ENCODE measurements around the gene EIF1AX. TPM values are rescaled to one million over a fixed set of nuclear protein-coding genes. Genes with fewer than 3 reads are reported as not detected.

EIF1AX gene
- total and polyA plus RNA-seq, 4 donors, result 19.1 to 89.0 (median 22.6) TPM

DNA sequence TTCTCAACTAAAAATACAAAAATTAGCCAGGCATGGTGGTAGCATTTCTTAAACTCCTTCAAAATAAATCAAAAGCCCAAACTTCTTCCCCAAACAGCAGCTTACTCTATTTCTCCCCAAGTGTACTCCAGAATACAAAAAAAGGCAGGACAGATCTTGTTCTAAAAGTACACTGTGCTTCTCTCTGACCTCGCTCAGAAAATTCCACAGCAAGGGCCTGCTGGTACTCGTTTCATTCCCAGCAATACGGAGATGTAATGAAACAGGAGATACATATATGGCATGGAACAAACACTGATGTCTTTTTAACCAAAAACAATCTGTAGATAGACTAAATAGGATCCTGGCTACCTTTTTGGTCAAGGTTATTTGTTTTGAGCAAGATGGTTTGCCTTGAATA lies 50.1 kb downstream of the EIF1AX start:
- Histone ChIP-seq H3K36me3 (ENCODE audit: control insufficient read depth in 4 of 4, insufficient read depth in 3 of 4, low read depth in 1 of 4, low read length in 3 of 4) (no peaks in the 10 kb centered on the region), H3K9me3 (ENCODE audit: control insufficient read depth in 4 of 4, low read length in 3 of 4) (no peaks in the 10 kb centered on the region), H3K4me1 (ENCODE audit: control insufficient read depth in 4 of 4, insufficient read depth in 4 of 4, low read length in 3 of 4) (no peaks in the 10 kb centered on the region), H3K9ac (ENCODE audit: low read depth in 1 of 2, low read length in 2 of 2) (no peak overlapping the region), H3K27ac (ENCODE audit: low read depth in 1 of 2, low read length in 2 of 2) (no peak overlapping the region), H3K4me3 (ENCODE audit: low read depth in 1 of 3, low read length in 3 of 3) (no peak overlapping the region), H3K27me3 (ENCODE audit: control insufficient read depth in 4 of 4, insufficient read depth in 4 of 4, low read length in 3 of 4) (no peaks in the 10 kb centered on the region)
- TF ChIP-seq RAD21 (IDR thresholded peaks at IDR 0.05) (no peak), GABPA (IDR thresholded peaks at IDR 0.05 in 1 of 2, conservative IDR thresholded peaks at IDR 0.05 in 1 of 2) (no peak), EGR1 (IDR thresholded peaks at IDR 0.05; ENCODE audit: low read depth in 2 of 2) (no peak), HNF4A (conservative IDR thresholded peaks at IDR 0.05) (no peak), RXRA (IDR thresholded peaks at IDR 0.05) (no peak)
- TF ChIP-seq, protein P1, sequence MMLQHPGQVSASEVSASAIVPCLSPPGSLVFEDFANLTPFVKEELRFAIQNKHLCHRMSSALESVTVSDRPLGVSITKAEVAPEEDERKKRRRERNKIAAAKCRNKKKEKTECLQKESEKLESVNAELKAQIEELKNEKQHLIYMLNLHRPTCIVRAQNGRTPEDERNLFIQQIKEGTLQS (IDR thresholded peaks at IDR 0.05), result no peak
- DNase-seq (ENCODE audit: low spot score), result no peak
- WGBS, result 92% methylated on average over 3 of the region's 3 CpGs

DNA sequence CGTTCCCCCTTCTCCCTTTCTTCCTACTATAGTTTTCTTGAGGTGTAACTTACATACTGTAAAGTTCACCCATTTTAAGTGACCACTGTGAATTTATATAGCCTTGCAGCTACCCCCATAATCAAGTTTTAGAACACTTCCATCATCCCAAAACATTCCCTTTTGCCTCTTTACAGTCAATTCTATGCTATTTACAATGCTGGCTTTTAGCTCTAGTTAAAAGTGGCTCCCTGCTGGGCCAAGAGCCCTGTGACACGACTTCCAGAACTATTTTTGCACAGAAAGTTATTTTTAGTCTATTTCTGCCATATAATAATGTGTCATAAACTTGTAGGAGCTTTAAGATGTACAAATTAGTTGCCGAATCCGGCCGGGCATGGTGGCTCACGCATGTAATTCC lies 51.8 kb downstream of the EIF1AX start:
- H3K27ac ChIP-seq (ENCODE audit: low read depth in 1 of 2, low read length in 2 of 2), result no peak overlapping the region
- H3K4me3 ChIP-seq (ENCODE audit: low read depth in 1 of 3, low read length in 3 of 3), result no peak overlapping the region
- no peaks in the 10 kb centered on the region for H3K9me3 ChIP-seq (ENCODE audit: control insufficient read depth in 4 of 4, low read length in 3 of 4)
- no peaks in the 10 kb centered on the region for H3K36me3 ChIP-seq (ENCODE audit: control insufficient read depth in 4 of 4, insufficient read depth in 3 of 4, low read depth in 1 of 4, low read length in 3 of 4)
- no peaks in the 10 kb centered on the region for H3K27me3 ChIP-seq (ENCODE audit: control insufficient read depth in 4 of 4, insufficient read depth in 4 of 4, low read length in 3 of 4)
- DNase-seq (ENCODE audit: low spot score), result no peak
- no peaks in the 10 kb centered on the region for H3K4me1 ChIP-seq (ENCODE audit: control insufficient read depth in 4 of 4, insufficient read depth in 4 of 4, low read length in 3 of 4)
- TF ChIP-seq GABPA (IDR thresholded peaks at IDR 0.05 in 1 of 2, conservative IDR thresholded peaks at IDR 0.05 in 1 of 2), result no peak
- TF ChIP-seq TAF1 (conservative IDR thresholded peaks at IDR 0.05), result no peak
- TF ChIP-seq YY1 (IDR thresholded peaks at IDR 0.05), result no peak
- no peak for TF ChIP-seq RAD21 (IDR thresholded peaks at IDR 0.05)
- no peak for TF ChIP-seq SP1 (IDR thresholded peaks at IDR 0.05)
- TF ChIP-seq RXRA (IDR thresholded peaks at IDR 0.05), result no peak
- no peak for TF ChIP-seq NR2F2 (IDR thresholded peaks at IDR 0.05)
- no peak for TF ChIP-seq FOXA1 (IDR thresholded peaks at IDR 0.05)
- no peak for TF ChIP-seq EGR1 (IDR thresholded peaks at IDR 0.05; ENCODE audit: low read depth in 2 of 2)
- TF ChIP-seq, protein P2, sequence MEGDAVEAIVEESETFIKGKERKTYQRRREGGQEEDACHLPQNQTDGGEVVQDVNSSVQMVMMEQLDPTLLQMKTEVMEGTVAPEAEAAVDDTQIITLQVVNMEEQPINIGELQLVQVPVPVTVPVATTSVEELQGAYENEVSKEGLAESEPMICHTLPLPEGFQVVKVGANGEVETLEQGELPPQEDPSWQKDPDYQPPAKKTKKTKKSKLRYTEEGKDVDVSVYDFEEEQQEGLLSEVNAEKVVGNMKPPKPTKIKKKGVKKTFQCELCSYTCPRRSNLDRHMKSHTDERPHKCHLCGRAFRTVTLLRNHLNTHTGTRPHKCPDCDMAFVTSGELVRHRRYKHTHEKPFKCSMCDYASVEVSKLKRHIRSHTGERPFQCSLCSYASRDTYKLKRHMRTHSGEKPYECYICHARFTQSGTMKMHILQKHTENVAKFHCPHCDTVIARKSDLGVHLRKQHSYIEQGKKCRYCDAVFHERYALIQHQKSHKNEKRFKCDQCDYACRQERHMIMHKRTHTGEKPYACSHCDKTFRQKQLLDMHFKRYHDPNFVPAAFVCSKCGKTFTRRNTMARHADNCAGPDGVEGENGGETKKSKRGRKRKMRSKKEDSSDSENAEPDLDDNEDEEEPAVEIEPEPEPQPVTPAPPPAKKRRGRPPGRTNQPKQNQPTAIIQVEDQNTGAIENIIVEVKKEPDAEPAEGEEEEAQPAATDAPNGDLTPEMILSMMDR (IDR thresholded peaks at IDR 0.05; ENCODE audit: low read depth, low read length, missing input control), result no peak
- TF ChIP-seq HNF4G (IDR thresholded peaks at IDR 0.05), result no peak
- no peak for TF ChIP-seq FOXA2 (IDR thresholded peaks at IDR 0.05)
- TF ChIP-seq HNF4A (conservative IDR thresholded peaks at IDR 0.05), result no peak
- TF ChIP-seq, protein P3, sequence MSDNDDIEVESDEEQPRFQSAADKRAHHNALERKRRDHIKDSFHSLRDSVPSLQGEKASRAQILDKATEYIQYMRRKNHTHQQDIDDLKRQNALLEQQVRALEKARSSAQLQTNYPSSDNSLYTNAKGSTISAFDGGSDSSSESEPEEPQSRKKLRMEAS (IDR thresholded peaks at IDR 0.05), result no peak
- TF ChIP-seq, protein P4, sequence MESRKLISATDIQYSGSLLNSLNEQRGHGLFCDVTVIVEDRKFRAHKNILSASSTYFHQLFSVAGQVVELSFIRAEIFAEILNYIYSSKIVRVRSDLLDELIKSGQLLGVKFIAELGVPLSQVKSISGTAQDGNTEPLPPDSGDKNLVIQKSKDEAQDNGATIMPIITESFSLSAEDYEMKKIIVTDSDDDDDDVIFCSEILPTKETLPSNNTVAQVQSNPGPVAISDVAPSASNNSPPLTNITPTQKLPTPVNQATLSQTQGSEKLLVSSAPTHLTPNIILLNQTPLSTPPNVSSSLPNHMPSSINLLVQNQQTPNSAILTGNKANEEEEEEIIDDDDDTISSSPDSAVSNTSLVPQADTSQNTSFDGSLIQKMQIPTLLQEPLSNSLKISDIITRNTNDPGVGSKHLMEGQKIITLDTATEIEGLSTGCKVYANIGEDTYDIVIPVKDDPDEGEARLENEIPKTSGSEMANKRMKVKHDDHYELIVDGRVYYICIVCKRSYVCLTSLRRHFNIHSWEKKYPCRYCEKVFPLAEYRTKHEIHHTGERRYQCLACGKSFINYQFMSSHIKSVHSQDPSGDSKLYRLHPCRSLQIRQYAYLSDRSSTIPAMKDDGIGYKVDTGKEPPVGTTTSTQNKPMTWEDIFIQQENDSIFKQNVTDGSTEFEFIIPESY (IDR thresholded peaks at IDR 0.05), result no peak
- no peak for TF ChIP-seq JUND (IDR thresholded peaks at IDR 0.05)
- TF ChIP-seq, protein P5, sequence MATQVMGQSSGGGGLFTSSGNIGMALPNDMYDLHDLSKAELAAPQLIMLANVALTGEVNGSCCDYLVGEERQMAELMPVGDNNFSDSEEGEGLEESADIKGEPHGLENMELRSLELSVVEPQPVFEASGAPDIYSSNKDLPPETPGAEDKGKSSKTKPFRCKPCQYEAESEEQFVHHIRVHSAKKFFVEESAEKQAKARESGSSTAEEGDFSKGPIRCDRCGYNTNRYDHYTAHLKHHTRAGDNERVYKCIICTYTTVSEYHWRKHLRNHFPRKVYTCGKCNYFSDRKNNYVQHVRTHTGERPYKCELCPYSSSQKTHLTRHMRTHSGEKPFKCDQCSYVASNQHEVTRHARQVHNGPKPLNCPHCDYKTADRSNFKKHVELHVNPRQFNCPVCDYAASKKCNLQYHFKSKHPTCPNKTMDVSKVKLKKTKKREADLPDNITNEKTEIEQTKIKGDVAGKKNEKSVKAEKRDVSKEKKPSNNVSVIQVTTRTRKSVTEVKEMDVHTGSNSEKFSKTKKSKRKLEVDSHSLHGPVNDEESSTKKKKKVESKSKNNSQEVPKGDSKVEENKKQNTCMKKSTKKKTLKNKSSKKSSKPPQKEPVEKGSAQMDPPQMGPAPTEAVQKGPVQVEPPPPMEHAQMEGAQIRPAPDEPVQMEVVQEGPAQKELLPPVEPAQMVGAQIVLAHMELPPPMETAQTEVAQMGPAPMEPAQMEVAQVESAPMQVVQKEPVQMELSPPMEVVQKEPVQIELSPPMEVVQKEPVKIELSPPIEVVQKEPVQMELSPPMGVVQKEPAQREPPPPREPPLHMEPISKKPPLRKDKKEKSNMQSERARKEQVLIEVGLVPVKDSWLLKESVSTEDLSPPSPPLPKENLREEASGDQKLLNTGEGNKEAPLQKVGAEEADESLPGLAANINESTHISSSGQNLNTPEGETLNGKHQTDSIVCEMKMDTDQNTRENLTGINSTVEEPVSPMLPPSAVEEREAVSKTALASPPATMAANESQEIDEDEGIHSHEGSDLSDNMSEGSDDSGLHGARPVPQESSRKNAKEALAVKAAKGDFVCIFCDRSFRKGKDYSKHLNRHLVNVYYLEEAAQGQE (IDR thresholded peaks at IDR 0.05), result no peak
- H3K9ac ChIP-seq (ENCODE audit: low read depth in 1 of 2, low read length in 2 of 2), result no peak overlapping the region
- WGBS, result 81% methylated on average over 6 of the region's 6 CpGs

Data from liver (tissue), 9 donors.